ENCODE data around the gene SUFU.
A peak's percentile ranks its signal among the peaks of the same experiment; 100 is the strongest.
"Not testable (repeated sequence)": the region's sequence is repeated elsewhere in the genome, so short reads cannot be mapped to it uniquely, and the experiment has no call there.

SUFU gene

DNA sequence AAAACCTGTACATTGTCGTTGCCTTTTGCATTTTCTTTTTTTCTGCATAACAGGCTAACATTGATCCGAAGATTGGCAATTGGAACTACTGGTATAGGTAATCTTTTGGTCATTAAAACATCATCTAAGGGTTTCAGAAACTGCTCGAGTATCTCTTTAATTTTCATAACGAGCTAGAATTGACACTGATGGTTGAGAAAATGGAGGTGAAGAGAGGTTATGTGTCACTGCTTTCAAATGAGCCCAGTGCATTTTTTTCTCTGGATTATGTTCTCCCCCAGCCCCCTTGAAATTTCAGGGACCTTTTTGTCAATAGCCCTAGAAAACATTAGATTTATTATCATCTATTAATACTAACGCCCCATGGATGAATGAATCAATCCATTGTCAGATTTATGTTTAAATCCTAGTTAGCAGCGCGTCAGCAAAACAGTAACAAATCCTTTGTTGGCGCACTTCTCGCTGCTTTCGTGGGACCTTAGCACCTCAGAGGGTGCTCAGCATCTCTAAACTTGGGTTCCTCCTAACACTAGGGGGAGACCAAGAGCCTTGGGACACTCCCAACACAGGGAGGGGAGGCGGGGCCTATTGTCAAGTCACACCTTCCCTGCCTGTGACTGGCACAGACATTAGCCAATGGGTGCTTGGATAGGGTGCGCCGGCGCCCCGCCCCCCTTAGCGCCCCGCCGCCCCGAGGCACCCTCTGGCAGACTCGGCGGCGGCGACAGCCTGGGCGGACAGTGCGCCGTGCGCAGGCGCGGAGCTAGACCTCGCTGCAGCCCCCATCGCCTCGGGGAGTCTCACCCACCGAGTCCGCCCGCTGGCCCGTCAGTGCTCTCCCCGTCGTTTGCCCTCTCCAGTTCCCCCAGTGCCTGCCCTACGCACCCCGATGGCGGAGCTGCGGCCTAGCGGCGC is at the start of gene SUFU:
SUFU (plus strand) TSS at position 709 of the 915 bp plus-strand sequence; CDS start at position 890, 181 bp downstream.
- DNase-seq (ENCODE audit: low read depth, low spot score): peak; percentile 89

DNA sequence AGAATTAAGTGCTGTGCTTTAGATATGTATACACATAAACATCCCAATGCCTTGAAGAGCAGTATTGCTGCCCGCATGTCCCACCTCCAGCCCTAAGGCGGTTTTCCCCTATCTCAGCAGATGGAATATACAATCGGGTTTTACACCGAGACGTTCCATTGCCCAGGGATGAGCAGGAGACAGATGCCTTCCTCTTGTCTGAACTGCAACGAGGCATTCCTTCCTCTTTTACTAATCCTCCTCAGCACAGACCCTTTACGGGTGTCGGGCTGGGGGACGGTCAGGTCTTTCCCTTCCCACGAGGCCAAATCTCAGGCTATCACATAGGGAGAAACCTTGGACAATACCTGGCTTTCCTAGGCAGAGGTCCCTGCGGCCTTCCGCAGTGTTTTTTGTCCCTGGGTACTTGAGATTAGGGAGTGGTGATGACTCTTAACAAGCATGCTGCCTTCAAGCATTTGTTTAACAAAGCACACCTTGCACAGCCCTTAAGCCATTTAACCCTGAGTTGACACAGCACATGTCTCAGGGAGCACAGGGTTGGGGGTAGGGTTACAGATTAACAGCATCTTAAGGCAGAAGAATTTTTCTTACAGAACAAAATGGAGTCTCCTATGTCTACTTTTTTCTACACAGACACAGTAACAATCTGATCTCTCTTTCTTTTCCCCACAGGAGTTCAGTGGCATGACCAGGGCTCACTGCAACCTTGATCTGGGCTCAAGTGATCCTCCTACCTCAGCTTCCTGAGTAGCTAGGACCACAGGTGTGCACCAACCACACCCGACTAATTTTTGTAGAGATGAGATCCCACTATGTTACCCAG is 48.9 kb upstream of the SUFU start:
- peak overlapping the region; percentile 76 for H3K27ac ChIP-seq
- DNase-seq (ENCODE audit: low read depth, low spot score): not testable (repeated sequence)

More for the DNA sequence above, at the start of gene SUFU:
- H3K27ac ChIP-seq: peak within 1 kb of the TSS; percentile 81

GRCh38 chr10:102455893-102456471 is 47.8 kb upstream of the SUFU start:
- peak overlapping the region; percentile 76 for H3K27ac ChIP-seq
- no peak for DNase-seq (ENCODE audit: low read depth, low spot score)

DNA sequence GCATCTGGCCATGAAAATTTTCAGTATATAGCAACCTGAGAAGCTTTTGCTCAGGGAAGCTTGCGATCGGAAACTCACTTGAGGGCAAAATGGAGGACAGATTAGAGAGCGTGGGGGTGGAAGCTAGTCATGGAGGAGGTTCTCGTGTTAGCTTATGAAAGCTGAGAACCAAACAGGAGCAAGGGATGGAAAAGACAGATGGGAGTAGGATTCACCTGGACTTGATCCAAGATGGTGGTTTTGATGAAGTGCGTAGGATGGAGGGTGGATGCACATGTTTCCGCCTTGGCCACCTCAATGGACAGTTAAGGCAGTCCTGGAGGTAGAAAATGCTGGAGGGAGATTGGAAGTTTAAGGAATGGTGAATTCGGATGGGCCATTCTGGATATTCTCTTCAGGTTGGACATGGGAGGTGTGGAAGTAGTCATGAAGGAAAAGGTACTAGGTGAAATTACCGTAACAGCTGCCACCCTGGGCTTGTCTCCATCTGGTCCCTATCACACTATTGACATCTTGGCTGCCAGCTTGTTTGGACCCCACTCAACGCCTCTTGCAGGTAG is 46.1 kb upstream of the SUFU start:
- no peak overlapping the region for H3K27ac ChIP-seq
- DNase-seq (ENCODE audit: low read depth, low spot score): no peak

DNA sequence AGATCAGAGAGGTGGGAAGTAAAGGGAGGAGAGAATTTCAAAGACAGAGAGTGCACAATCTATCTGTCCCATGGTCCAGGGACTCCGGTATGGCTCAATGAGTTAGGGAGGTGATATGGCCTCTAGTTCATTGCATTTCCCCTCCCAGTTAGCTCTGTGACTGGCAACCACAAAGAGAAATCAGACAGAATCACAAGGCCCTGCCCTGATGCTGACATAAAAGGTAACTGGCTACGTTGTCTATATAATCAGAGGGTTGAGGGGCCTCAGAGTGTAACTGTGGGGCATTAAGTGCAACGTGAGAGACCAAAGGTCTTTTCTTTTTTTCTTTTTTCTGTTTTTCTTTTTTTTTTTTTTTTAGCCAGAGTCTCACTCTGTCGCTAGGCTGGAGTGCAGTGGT is 45.1 kb upstream of the SUFU start:
- H3K27ac ChIP-seq: no peak overlapping the region
- DNase-seq (ENCODE audit: low read depth, low spot score): no peak

DNA sequence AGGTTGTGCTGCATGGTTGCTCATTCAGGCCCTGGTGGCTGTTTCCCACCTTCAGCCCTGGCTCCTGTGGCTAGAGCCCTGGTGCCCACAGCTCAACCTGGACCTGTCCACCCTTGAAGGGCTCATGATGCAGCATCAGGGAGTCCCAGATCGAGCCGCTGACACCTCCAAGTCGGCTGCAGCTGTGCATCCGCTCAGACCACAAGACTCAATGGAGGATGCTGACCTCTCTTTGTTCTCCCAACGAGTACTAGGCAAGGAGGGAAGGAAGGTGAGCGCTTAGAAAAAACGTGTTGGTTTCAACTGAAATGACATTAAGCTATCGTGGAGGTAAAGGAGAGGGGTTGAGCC is 43.0 kb upstream of the SUFU start:
- no peak overlapping the region for H3K27ac ChIP-seq
- DNase-seq (ENCODE audit: low read depth, low spot score): no peak

GRCh38 chr10:102461187-102462054 is 42.4 kb upstream of the SUFU start:
- DNase-seq (ENCODE audit: low read depth, low spot score): no peak
- H3K27ac ChIP-seq: no peak overlapping the region

- DNase-seq (ENCODE audit: low read depth, low spot score): no peak
- H3K27ac ChIP-seq: no peak overlapping the region
Measured at GRCh38 chr10:102462512-102463054, 41.2 kb upstream of the SUFU start.

- no peak for DNase-seq (ENCODE audit: low read depth, low spot score)
- no peak overlapping the region for H3K27ac ChIP-seq
Measured at GRCh38 chr10:102463983-102464382, 39.8 kb upstream of the SUFU start.

DNA sequence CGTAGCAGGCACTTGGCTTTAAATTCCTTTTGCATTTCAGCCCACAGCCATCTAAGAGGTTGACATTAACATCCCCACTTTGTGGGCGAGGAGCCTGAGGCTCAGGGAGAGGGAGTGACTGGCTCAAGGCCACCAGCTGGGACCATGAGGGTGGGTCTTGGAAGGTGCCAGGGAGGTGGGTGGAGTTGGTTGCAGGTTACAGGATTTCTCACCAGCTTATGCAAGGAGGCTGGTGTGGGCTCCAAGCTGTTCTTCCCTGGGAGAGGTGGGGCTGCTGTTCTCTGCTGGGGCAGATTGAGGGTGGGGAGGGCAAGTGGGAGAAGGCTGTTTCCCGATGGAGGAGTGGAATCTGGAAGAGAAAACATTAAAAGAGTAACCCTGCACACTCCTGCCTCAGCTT is 38.3 kb upstream of the SUFU start:
- DNase-seq (ENCODE audit: low read depth, low spot score): no peak
- no peak overlapping the region for H3K27ac ChIP-seq

DNA sequence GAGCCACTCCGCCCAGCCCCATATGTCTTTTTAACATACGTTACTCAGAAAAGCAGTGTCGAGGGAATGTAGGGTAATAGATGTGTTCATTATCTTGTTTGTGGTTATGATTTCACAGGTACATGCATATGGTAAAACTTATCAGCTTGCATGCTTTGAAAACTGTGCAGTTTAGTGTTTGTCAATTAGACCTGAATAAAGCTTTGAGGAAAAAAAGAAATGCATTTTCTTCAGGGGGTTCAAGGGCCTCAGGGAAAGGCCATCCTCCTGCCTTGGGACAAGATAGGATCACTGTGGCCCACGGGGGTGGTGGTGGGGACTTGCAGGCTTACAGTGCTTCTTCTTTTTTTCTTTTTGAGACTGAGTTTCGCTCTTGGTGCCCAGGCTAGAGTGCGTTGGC is 36.5 kb upstream of the SUFU start:
- no peak overlapping the region for H3K27ac ChIP-seq
- DNase-seq (ENCODE audit: low read depth, low spot score): no peak

GRCh38 chr10:102467971-102468438 is 35.8 kb upstream of the SUFU start:
- H3K27ac ChIP-seq: no peak overlapping the region
- DNase-seq (ENCODE audit: low read depth, low spot score): no peak

DNA sequence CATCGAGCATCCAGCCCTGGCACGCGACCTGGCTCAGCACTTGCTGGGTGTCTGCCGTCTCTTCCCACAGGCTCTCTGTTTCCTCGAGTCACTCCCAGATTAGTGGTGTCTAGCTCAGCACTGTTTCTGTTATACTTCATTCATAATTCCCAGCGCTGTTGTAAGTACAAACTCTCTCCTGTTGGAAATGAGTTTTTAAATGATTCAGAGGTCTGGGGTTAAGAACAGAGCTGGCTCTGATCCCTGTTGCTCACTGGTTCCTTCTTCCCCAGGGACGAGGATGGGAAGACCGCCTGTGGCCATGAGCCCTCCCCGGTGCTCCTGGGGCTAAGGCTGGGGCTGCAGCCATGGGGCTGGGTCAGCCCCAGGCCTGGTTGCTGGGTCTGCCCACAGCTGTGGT is 35.1 kb upstream of the SUFU start:
- no peak for DNase-seq (ENCODE audit: low read depth, low spot score)
- no peak overlapping the region for H3K27ac ChIP-seq

- DNase-seq (ENCODE audit: low read depth, low spot score): no peak
- H3K27ac ChIP-seq: no peak overlapping the region
Measured at GRCh38 chr10:102470579-102471546, 32.9 kb upstream of the SUFU start.

DNA sequence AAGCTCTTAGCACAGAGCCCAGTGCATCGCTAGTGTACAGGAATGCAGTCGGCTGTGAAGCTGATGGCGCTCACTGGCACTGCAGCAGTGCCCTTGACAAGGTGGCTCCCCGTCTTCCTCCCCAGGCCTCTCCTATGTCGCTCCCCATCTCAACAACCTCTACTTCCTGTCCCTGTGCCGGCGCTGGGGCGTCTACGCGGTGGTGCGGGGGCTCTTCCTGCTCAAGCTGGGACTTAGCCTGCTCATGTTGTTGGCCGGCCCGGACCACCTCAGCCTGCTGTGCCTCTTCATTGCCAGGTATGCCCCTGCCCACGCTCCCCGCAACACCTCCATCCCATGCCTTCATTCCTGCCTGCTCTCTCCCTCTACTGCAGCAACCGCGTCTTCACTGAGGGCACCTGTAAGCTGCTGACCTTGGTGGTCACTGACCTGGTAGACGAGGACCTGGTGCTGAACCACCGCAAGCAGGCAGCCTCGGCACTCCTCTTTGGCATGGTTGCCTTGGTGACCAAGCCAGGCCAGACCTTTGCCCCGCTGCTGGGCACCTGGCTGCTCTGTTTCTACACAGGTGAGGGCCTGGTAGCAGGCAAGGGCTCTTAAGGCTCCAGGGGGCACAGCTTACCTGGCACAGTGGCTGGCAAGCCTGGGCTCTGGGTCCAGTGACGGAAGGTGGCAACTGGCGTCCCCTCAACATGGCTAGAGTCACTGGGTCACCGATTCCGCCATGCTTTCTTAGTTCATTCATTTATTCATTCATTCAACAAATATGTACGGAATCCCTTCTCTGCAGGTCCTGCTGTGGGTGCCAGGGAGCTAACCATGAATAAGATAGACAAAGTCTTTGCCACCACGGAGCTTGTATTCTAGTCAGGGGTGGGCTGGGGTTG is 30.1 kb upstream of the SUFU start:
- H3K27ac ChIP-seq: no peak overlapping the region

DNA sequence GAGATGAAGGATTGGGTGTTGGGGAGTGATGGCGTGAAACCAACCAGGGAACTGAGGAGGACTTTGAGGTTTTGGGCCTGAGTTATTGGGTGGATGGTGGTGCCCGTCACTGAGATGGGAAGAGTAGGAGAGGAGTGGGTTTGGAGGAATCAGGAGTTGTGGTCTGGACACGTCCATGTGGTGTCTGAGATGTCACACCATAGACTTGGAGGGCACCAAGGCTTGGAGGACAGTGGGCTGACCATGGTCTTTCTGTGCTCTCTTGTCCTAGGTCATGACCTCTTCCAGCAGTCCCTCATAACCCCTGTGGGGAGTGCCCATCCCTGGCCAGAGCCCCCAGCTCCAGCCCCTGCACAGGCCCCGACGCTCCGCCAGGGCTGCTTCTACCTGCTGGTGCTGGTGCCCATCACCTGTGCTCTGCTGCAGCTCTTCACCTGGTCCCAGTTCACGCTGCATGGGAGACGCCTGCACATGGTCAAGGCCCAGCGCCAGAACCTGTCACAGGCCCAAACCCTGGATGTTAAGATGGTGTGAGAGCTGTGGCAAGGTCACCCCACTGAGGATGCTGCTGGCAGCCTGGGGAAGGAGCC is 28.2 kb upstream of the SUFU start:
- H3K27ac ChIP-seq: no peak overlapping the region
- DNase-seq (ENCODE audit: low read depth, low spot score): no peak

More for the DNA sequence above, 30.1 kb upstream of the SUFU start:
- DNase-seq (ENCODE audit: low read depth, low spot score): no peak
